HepG2 (cell line): ENCODE results near the gene NAPSA. TPM values are rescaled to one million over a fixed set of nuclear protein-coding genes. Genes with fewer than 3 reads are reported as not detected.

ENCODE experiments used
- BRCA1 ChIP-seq: sonication (generic); formaldehyde crosslinking; IDR thresholded peaks from 2 replicates; pipeline ENCODE4 v1.4.0; 2020; ENCODE audit warnings: missing genetic modification reagents
- FOXA3 ChIP-seq: IDR thresholded peaks from 2 replicates; pipeline ENCODE4 v1.6.1; 2016; ENCODE audit warnings: missing genetic modification reagents, missing compliant biosample characterization
- GABPB1 ChIP-seq: IDR thresholded peaks from 2 replicates; pipeline ENCODE4 v1.6.1; 2016; ENCODE audit warnings: mild to moderate bottlenecking, missing genetic modification reagents, moderate library complexity, missing compliant biosample characterization
- KDM2A ChIP-seq: sonication (generic); formaldehyde crosslinking; IDR thresholded peaks from 2 replicates; pipeline ENCODE4 v1.4.0; 2020; ENCODE audit warnings: low read depth, missing genetic modification reagents, borderline replicate concordance
- KLF11 ChIP-seq: IDR thresholded peaks from 2 replicates; pipeline ENCODE4 v1.6.1; 2016; ENCODE audit warnings: missing compliant biosample characterization
- SAP130 ChIP-seq: IDR thresholded peaks from 2 replicates; pipeline ENCODE4 v1.6.1; 2016; ENCODE audit warnings: low read depth
- SCMH1 ChIP-seq: sonication (generic); formaldehyde crosslinking; IDR thresholded peaks from 2 replicates; pipeline ENCODE4 v1.9.0; 2021; ENCODE audit warnings: missing genetic modification reagents, mild to moderate bottlenecking, borderline replicate concordance
- SRF ChIP-seq: IDR thresholded peaks from 2 replicates; pipeline ENCODE4 v1.6.1; 2011; ENCODE audit warnings: mild to moderate bottlenecking, low read depth, low read length, moderate library complexity
- ZFP36 ChIP-seq: fragments of 150-350 bp; IDR thresholded peaks from 2 replicates; pipeline ENCODE4 v1.6.1; 2018; ENCODE audit warnings: borderline replicate concordance, low read length, low read depth; ENCODE audit not compliant: partially characterized antibody
- ZNF556 ChIP-seq: sonication (generic); formaldehyde crosslinking; IDR thresholded peaks from 2 replicates; pipeline ENCODE4 v1.4.0; 2020; ENCODE audit warnings: mild to moderate bottlenecking, missing genetic modification reagents, borderline replicate concordance
- ZNF629 ChIP-seq: sonication (generic); formaldehyde crosslinking; conservative IDR thresholded peaks from 2 replicates; pipeline ENCODE4 v1.5.0; 2020; ENCODE audit warnings: missing genetic modification reagents
- polyA plus RNA-seq, 8 experiments: library from polyadenylated mRNA; depleted of rRNA in 3 of 8; stranded (reverse) in 7 of 8; unstranded in 1 of 8; fragments of >200 nt; fragmentation: Illumina TruSeq in 4 of 8; extraction: Trizol in 4 of 8; gene quantifications; 2 replicates each; pipeline versions ENCODE4 v1.2.1 to v1.2.3, GENCODE V29; 2011 to 2016; ENCODE audit warnings: low read depth in 4 of 8, missing spikeins in 1 of 8, mixed read lengths in 1 of 8; ENCODE audit not compliant: insufficient read depth in 1 of 8
- total RNA-seq, 5 experiments: library from RNA; depleted of rRNA; stranded (reverse); fragments of >200 nt; fragmentation: Illumina TruSeq; extraction: Trizol; gene quantifications; 2 replicates each; pipeline ENCODE4 v1.2.3, GENCODE V29; 2016; ENCODE audit warnings: low read depth in 1 of 5
- TF ChIP-seq, protein P1 (sequence below): sonication (generic); formaldehyde crosslinking; conservative IDR thresholded peaks from 2 replicates; pipeline ENCODE4 v1.8.0; 2022; ENCODE audit warnings: mild to moderate bottlenecking, moderate library complexity, missing genetic modification reagents
- TF ChIP-seq, protein P2 (sequence below): sonication (generic); formaldehyde crosslinking; IDR thresholded peaks from 2 replicates; pipeline ENCODE4 v1.5.1; 2020; ENCODE audit warnings: missing genetic modification reagents, mild to moderate bottlenecking, borderline replicate concordance
- TF ChIP-seq, protein P3 (sequence below): sonication (generic); formaldehyde crosslinking; IDR thresholded peaks from 2 replicates; pipeline ENCODE4 v1.8.1; 2023; ENCODE audit warnings: missing genetic modification reagents, inconsistent platforms, borderline replicate concordance
- TF ChIP-seq, protein P4 (sequence below): sonication (generic); formaldehyde crosslinking; IDR thresholded peaks from 2 replicates; pipeline ENCODE4 v1.5.1; 2020; ENCODE audit warnings: mild to moderate bottlenecking, missing genetic modification reagents

The NAPSA gene
- total and polyA plus RNA-seq, 2 of the 13 experiments (the other 11 are each of a cell fraction or from before 2014, with no cell fraction given): not detected

DNA sequence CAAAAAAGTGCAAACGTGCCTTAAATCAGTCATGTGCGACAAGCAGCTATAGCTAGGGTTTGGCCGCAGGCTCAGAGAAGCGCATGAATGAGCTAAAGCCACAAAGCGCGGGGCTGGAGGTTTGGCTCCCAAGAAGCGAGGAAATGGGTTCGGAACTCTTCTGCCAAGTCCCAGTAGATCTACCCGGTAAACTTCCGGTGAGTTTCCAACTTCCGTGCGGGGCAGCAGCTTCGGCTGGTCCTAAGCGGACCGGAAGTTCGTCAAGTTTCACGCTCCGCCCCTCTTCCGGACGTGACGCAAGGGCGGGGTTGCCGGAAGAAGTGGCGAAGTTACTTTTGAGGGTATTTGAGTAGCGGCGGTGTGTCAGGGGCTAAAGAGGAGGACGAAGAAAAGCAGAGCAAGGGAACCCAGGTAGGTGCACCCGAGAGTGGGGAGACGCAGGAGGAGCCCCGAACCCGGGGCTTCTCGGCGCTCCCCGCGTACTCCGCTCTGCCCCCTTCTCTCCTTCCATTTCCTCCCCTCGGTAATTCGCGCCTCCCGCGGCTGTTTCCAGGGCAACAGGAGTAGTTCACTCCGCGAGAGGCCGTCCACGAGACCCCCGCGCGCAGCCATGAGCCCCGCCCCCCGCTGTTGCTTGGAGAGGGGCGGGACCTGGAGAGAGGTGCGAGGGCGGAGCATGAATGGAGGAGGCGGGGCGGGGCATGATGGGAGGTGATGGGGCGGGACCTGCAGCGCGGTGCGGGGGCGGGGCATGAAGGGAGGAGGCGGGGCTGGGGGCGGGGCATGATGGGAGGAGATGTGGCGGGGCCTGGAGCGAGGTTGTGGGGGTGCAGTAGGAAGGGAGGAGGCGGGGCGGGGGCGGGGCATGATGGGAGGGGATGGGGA is 11.0 kb upstream of the NAPSA start, which contains the start of gene NR1H2 (continued):
- TF ChIP-seq ZFP36 (no peak), SAP130 (peak; percentile 95), KDM2A (CRISPR knock-in tag) (peak; percentile 95), SCMH1 (no peak), BRCA1 (CRISPR knock-in tag) (no peak), ZNF629 (CRISPR knock-in tag) (peak; percentile 86), FOXA3 (CRISPR knock-in tag) (peak; percentile 69), KLF11 (CRISPR knock-in tag) (peak; percentile 78; the same call in 1 of the 2 replicates), SRF (peak; percentile 75), GABPB1 (CRISPR knock-in tag) (peak; percentile 100), ZNF556 (CRISPR knock-in tag) (peak; percentile 96; the same call in 1 of the 2 replicates)
- TF ChIP-seq, protein P1, sequence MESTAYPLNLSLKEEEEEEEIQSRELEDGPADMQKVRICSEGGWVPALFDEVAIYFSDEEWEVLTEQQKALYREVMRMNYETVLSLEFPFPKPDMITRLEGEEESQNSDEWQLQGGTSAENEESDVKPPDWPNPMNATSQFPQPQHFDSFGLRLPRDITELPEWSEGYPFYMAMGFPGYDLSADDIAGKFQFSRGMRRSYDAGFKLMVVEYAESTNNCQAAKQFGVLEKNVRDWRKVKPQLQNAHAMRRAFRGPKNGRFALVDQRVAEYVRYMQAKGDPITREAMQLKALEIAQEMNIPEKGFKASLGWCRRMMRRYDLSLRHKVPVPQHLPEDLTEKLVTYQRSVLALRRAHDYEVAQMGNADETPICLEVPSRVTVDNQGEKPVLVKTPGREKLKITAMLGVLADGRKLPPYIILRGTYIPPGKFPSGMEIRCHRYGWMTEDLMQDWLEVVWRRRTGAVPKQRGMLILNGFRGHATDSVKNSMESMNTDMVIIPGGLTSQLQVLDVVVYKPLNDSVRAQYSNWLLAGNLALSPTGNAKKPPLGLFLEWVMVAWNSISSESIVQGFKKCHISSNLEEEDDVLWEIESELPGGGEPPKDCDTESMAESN (CRISPR knock-in tag): peak; percentile 58; the same call in 1 of the 2 replicates
- TF ChIP-seq, protein P2, sequence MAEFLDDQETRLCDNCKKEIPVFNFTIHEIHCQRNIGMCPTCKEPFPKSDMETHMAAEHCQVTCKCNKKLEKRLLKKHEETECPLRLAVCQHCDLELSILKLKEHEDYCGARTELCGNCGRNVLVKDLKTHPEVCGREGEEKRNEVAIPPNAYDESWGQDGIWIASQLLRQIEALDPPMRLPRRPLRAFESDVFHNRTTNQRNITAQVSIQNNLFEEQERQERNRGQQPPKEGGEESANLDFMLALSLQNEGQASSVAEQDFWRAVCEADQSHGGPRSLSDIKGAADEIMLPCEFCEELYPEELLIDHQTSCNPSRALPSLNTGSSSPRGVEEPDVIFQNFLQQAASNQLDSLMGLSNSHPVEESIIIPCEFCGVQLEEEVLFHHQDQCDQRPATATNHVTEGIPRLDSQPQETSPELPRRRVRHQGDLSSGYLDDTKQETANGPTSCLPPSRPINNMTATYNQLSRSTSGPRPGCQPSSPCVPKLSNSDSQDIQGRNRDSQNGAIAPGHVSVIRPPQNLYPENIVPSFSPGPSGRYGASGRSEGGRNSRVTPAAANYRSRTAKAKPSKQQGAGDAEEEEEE (CRISPR knock-in tag): peak; percentile 68; the same call in 1 of the 2 replicates
- TF ChIP-seq, protein P3, sequence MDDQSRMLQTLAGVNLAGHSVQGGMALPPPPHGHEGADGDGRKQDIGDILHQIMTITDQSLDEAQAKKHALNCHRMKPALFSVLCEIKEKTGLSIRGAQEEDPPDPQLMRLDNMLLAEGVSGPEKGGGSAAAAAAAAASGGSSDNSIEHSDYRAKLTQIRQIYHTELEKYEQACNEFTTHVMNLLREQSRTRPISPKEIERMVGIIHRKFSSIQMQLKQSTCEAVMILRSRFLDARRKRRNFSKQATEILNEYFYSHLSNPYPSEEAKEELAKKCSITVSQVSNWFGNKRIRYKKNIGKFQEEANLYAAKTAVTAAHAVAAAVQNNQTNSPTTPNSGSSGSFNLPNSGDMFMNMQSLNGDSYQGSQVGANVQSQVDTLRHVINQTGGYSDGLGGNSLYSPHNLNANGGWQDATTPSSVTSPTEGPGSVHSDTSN (CRISPR knock-in tag): no peak
- TF ChIP-seq, protein P4, sequence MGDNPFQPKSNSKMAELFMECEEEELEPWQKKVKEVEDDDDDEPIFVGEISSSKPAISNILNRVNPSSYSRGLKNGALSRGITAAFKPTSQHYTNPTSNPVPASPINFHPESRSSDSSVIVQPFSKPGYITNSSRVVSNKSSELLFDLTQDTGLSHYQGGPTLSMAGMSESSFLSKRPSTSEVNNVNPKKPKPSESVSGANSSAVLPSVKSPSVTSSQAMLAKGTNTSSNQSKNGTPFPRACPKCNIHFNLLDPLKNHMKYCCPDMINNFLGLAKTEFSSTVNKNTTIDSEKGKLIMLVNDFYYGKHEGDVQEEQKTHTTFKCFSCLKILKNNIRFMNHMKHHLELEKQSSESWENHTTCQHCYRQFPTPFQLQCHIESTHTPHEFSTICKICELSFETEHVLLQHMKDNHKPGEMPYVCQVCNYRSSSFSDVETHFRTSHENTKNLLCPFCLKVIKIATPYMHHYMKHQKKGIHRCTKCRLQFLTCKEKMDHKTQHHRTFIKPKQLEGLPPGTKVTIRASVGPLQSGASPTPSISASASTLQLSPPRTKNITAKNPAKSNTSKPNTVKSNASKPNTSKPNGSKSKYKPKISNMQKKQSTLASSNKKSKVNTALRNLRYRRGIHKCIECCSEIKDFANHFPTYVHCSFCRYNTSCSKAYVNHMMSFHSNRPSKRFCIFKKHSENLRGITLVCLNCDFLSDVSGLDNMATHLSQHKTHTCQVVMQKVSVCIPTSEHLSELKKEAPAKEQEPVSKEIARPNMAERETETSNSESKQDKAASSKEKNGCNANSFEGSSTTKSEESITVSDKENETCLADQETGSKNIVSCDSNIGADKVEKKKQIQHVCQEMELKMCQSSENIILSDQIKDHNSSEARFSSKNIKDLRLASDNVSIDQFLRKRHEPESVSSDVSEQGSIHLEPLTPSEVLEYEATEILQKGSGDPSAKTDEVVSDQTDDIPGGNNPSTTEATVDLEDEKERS (CRISPR knock-in tag): 0 out of 2 replicates have a peak, but pooled peaks have one; percentile 23
